ENCODE data around the gene SYNCRIP. TPM values are rescaled to one million over a fixed set of nuclear protein-coding genes. Genes with fewer than 3 reads are reported as not detected.

The SYNCRIP gene
- total RNA-seq, 1 experiment from 2014 or later, result 103 TPM

DNA sequence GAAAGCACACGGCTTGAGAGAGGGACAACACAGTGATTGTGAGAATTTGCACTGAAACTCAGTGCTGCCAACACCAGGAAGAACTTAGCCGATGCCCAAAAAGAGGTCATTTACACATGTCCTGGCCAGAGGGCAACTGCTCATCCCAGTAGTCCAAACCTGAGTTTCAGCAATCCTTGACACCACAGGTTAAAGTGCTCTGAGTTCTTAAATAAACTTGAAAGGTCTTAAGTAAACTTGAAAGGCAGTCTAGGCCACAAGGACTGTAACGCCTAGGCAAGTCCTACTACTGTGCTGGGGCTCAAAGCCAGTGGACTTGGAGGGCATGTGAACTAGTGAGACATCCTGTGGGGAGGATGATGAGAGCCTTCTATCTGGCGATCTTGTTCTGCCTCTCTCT, 63.1 kb downstream of the SYNCRIP start:
- H3K27ac ChIP-seq, result peak overlapping the region; percentile 55; the same call in 1 of the 2 replicates
- H2AFZ ChIP-seq, result no peak overlapping the region
- ChIA-PET CTCF (no interaction called here), POLR2A (ENCODE audit: unreplicated experiment) (no interaction called here)
- no peaks in the 10 kb centered on the region for H3K9me2 ChIP-seq (ENCODE audit: insufficient read depth)
- H3K4me3 ChIP-seq, result no peak overlapping the region
- H3K9me3 ChIP-seq (ENCODE audit: insufficient read depth, low read depth), result no peaks in the 10 kb centered on the region; the same call in 1 of the 2 replicates
- H3K79me2 ChIP-seq (ENCODE audit: low read depth), result peaks cover 84% of the 10 kb centered on the region
- DNase-seq, result no peak
- intact Hi-C loops (cut with micrococcal nuclease; ENCODE audit: unreplicated experiment), result no loop called here
- H3F3A ChIP-seq (ENCODE audit: insufficient read depth, low read depth), result peaks cover 10% of the 10 kb centered on the region; the same call in 1 of the 2 replicates
- BruUV-seq (replicated peaks), result no TSS peak
- TF ChIP-seq, protein P1, sequence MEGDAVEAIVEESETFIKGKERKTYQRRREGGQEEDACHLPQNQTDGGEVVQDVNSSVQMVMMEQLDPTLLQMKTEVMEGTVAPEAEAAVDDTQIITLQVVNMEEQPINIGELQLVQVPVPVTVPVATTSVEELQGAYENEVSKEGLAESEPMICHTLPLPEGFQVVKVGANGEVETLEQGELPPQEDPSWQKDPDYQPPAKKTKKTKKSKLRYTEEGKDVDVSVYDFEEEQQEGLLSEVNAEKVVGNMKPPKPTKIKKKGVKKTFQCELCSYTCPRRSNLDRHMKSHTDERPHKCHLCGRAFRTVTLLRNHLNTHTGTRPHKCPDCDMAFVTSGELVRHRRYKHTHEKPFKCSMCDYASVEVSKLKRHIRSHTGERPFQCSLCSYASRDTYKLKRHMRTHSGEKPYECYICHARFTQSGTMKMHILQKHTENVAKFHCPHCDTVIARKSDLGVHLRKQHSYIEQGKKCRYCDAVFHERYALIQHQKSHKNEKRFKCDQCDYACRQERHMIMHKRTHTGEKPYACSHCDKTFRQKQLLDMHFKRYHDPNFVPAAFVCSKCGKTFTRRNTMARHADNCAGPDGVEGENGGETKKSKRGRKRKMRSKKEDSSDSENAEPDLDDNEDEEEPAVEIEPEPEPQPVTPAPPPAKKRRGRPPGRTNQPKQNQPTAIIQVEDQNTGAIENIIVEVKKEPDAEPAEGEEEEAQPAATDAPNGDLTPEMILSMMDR (conservative IDR thresholded peaks at IDR 0.05), result no peak
- no peak for TF ChIP-seq EZH2 (IDR thresholded peaks at IDR 0.05; ENCODE audit: low read depth)
- H3K4me2 ChIP-seq, result no peak overlapping the region
- no peaks in the 10 kb centered on the region for H3K27me3 ChIP-seq (ENCODE audit: insufficient read depth, low read depth)
- H3K4me1 ChIP-seq (replicated peaks; ENCODE audit: insufficient read depth), result peaks cover 22% of the 10 kb centered on the region
- H4K20me1 ChIP-seq (ENCODE audit: insufficient read depth), result no peaks in the 10 kb centered on the region
- no peaks in the 10 kb centered on the region for H3K36me3 ChIP-seq (ENCODE audit: low read depth)

DNA sequence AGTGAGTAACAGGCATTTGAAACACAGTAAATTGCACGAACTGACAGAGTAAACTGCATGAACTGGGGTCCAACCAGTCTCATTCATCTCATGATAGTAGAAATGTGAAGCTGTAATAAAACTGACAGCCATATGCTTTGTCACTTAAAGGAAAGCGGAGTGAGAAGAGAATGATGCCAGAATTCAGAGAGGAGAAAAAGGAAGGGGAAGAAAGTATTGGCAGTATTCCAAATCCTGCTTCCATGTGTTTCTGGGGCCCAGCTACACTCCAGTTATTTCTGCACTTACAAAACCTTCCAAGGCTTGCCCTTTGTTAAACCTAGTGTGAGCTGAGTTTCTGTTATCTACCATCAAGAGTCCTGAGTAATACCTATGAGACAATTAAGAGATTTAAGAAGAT, 66.2 kb downstream of the SYNCRIP start:
- Histone ChIP-seq H3K4me2 (no peak overlapping the region), H3K27me3 (ENCODE audit: insufficient read depth, low read depth) (no peaks in the 10 kb centered on the region), H3K36me3 (ENCODE audit: low read depth) (no peaks in the 10 kb centered on the region), H3K4me1 (replicated peaks; ENCODE audit: insufficient read depth) (peaks cover 20% of the 10 kb centered on the region), H3K4me3 (no peak overlapping the region), H3K79me2 (ENCODE audit: low read depth) (peaks cover 64% of the 10 kb centered on the region), H3K9me2 (ENCODE audit: insufficient read depth) (no peaks in the 10 kb centered on the region), H3F3A (ENCODE audit: insufficient read depth, low read depth) (peaks cover 9% of the 10 kb centered on the region; the same call in 1 of the 2 replicates), H3K27ac (no peak overlapping the region), H2AFZ (no peak overlapping the region), H4K20me1 (ENCODE audit: insufficient read depth) (no peaks in the 10 kb centered on the region), H3K9me3 (ENCODE audit: insufficient read depth, low read depth) (no peaks in the 10 kb centered on the region)
- no TSS peak for BruUV-seq (replicated peaks)
- intact Hi-C loops (cut with micrococcal nuclease; ENCODE audit: unreplicated experiment), result no loop called here
- POLR2A ChIA-PET (ENCODE audit: unreplicated experiment), result interaction anchor here (0.6 kb wide), 1 partner anchor 107 kb away, joined by 10 read pairs; no protein-coding TSS in a partner anchor
- DNase-seq, result no peak
- CTCF ChIA-PET, result no interaction called here
- TF ChIP-seq, protein P1 (conservative IDR thresholded peaks at IDR 0.05), result no peak
- TF ChIP-seq EZH2 (IDR thresholded peaks at IDR 0.05; ENCODE audit: low read depth), result no peak

DNA sequence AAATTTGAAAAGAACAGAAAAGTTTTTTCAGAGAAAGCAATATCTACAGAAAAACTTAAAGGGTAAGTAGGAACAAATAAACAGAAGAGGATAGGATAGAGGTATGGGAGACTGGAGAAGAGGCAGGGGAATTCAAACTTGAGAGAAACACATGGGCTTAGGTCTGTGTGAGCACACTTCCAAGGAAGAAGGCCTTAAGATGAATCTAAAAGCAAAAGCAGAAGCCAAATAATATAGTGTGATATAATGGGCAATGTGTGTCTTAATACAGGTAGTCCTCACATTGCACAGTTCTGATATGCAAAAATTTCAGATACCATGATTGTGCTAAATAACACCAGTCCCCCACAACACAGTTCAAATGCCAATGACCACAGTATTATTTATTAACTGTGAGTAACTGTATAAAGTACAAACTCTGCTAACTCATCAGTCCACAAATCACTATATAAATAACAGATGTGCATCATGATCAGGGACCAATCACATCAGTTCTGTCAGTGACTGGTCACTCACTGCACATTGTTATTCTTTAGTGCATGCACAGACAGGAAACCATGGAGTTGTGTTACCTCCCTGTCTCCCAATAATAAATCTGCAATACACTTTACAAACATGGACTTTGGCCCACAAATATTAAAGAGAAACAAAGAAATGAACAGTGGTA, 67.6 kb downstream of the SYNCRIP start:
- Histone ChIP-seq H3K4me2 (no peak overlapping the region), H3K9me2 (ENCODE audit: insufficient read depth) (no peaks in the 10 kb centered on the region), H3K27ac (no peak overlapping the region), H3F3A (ENCODE audit: insufficient read depth, low read depth) (no peaks in the 10 kb centered on the region), H2AFZ (no peak overlapping the region), H3K9me3 (ENCODE audit: insufficient read depth, low read depth) (no peaks in the 10 kb centered on the region), H3K79me2 (ENCODE audit: low read depth) (peaks cover 57% of the 10 kb centered on the region), H3K27me3 (ENCODE audit: insufficient read depth, low read depth) (no peaks in the 10 kb centered on the region), H4K20me1 (ENCODE audit: insufficient read depth) (no peaks in the 10 kb centered on the region), H3K4me3 (no peak overlapping the region), H3K36me3 (ENCODE audit: low read depth) (no peaks in the 10 kb centered on the region; the same call in 1 of the 2 replicates), H3K4me1 (replicated peaks; ENCODE audit: insufficient read depth) (peaks cover 5% of the 10 kb centered on the region)
- no peak for DNase-seq
- intact Hi-C loops (cut with micrococcal nuclease; ENCODE audit: unreplicated experiment), result no loop called here
- ChIA-PET CTCF (no interaction called here), POLR2A (ENCODE audit: unreplicated experiment) (no interaction called here)
- no peak for TF ChIP-seq EZH2 (IDR thresholded peaks at IDR 0.05; ENCODE audit: low read depth)
- TF ChIP-seq, protein P1 (conservative IDR thresholded peaks at IDR 0.05), result no peak
- BruUV-seq (replicated peaks), result no TSS peak
